Prostate gland (tissue), 2 donors: Measurements from ENCODE around the gene ARHGAP19.

Source experiments
- POLR2A ChIP-seq: fragments of 450-650 bp; IDR thresholded peaks from one replicate; pipeline ENCODE4 v1.6.1; 2016; ENCODE audit warnings: antibody characterized with exemption, mild to moderate bottlenecking
- POLR2AphosphoS5 ChIP-seq: sonication (generic); formaldehyde crosslinking; IDR thresholded peaks from one replicate; pipeline ENCODE4 v1.6.1; 2017; ENCODE audit warnings: antibody characterized with exemption
- TF ChIP-seq, protein P1 (sequence below), 4 experiments: fragments of 200-600 bp in 2 of 4; fragments of 450-650 bp in 2 of 4; sonication (generic) in 2 of 4; IDR thresholded peaks; 1 replicate in 3 of 4; 2 replicates in 1 of 4; pipeline ENCODE4 v1.5.1; 2016 to 2019; ENCODE audit warnings: antibody characterized with exemption in 4 of 4, mild to moderate bottlenecking in 2 of 4, moderate library complexity in 2 of 4

GRCh38 chr10:97302088-97302791 lies 9.8 kb upstream of the ARHGAP19 start:
- TF ChIP-seq, protein P1, sequence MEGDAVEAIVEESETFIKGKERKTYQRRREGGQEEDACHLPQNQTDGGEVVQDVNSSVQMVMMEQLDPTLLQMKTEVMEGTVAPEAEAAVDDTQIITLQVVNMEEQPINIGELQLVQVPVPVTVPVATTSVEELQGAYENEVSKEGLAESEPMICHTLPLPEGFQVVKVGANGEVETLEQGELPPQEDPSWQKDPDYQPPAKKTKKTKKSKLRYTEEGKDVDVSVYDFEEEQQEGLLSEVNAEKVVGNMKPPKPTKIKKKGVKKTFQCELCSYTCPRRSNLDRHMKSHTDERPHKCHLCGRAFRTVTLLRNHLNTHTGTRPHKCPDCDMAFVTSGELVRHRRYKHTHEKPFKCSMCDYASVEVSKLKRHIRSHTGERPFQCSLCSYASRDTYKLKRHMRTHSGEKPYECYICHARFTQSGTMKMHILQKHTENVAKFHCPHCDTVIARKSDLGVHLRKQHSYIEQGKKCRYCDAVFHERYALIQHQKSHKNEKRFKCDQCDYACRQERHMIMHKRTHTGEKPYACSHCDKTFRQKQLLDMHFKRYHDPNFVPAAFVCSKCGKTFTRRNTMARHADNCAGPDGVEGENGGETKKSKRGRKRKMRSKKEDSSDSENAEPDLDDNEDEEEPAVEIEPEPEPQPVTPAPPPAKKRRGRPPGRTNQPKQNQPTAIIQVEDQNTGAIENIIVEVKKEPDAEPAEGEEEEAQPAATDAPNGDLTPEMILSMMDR (IDR thresholded peaks at IDR 0.05): no peak
- TF ChIP-seq POLR2A (no peak), POLR2AphosphoS5 (no peak)
